Transverse colon (tissue), 3 donors: ENCODE measurements around the gene ZNF212.

Experiments used
- EP300 ChIP-seq: sonication (generic); formaldehyde crosslinking; IDR thresholded peaks from one replicate; pipeline ENCODE4 v1.6.1; 2017; ENCODE audit warnings: antibody characterized with exemption, low read depth
- POLR2AphosphoS5 ChIP-seq, 3 donors: sonication (generic); formaldehyde crosslinking; IDR thresholded peaks; one replicate each; pipeline ENCODE4 v1.6.1; 2016; ENCODE audit warnings: antibody characterized with exemption in 3 of 3

GRCh38 chr7:149284343-149284742 lies 44.9 kb downstream of the ZNF212 start:
- no peak for TF ChIP-seq EP300
- TF ChIP-seq POLR2AphosphoS5 (IDR thresholded peaks at IDR 0.05) = no peak
